HG03060 (cell line): Measurements from ENCODE around the gene AGL.
"Not testable (repeated sequence)": the region's sequence is repeated elsewhere in the genome, so short reads cannot be mapped to it uniquely, and the experiment has no call there.

ENCODE experiments used
- ATAC-seq: cut with Tn5 transposase; IDR thresholded peaks from one replicate; pipeline ENCODE4 v1.9.1; 2021; ENCODE audit warnings: low read depth, moderate number of reproducible peaks; ENCODE audit not compliant: unreplicated experiment

Gene AGL

GRCh38 chr1:99935534-99935933, 85.4 kb downstream of the AGL start:
- no peak for ATAC-seq

- no peak for ATAC-seq
These were observed 85.9 kb downstream of the AGL start for GRCh38 chr1:99936071-99936470.

GRCh38 chr1:99942723-99943122, 92.6 kb downstream of the AGL start:
- no peak for ATAC-seq

GRCh38 chr1:99943223-99943794, 93.1 kb downstream of the AGL start:
- ATAC-seq, result no peak

GRCh38 chr1:99944192-99944591, 94.0 kb downstream of the AGL start:
- ATAC-seq, result no peak

GRCh38 chr1:99945174-99945573, 95.0 kb downstream of the AGL start:
- ATAC-seq, result no peak

- no peak for ATAC-seq
These were observed 100.3 kb downstream of the AGL start for GRCh38 chr1:99950486-99950885.

- no peak for ATAC-seq
These were observed 102.4 kb downstream of the AGL start for GRCh38 chr1:99952522-99952921.

- no peak for ATAC-seq
These were observed 105.2 kb downstream of the AGL start for GRCh38 chr1:99955375-99955774.

GRCh38 chr1:99956755-99957154, 106.6 kb downstream of the AGL start:
- ATAC-seq, result no peak

- no peak for ATAC-seq
These were observed 107.7 kb downstream of the AGL start for GRCh38 chr1:99957818-99958217.

- not testable (repeated sequence) for ATAC-seq
These were observed 109.1 kb downstream of the AGL start for GRCh38 chr1:99959189-99959705.

GRCh38 chr1:99960260-99960659, 110.1 kb downstream of the AGL start:
- ATAC-seq, result not testable (repeated sequence)

- ATAC-seq, result no peak
These were observed 113.1 kb downstream of the AGL start for GRCh38 chr1:99963041-99963795.

- no peak for ATAC-seq
These were observed 114.6 kb downstream of the AGL start for GRCh38 chr1:99964806-99965205.

GRCh38 chr1:99965646-99966375, 115.7 kb downstream of the AGL start:
- no peak for ATAC-seq

GRCh38 chr1:99968214-99968613, 118.1 kb downstream of the AGL start:
- no peak for ATAC-seq

GRCh38 chr1:99969260-99969728, 119.1 kb downstream of the AGL start:
- peak; percentile 12 for ATAC-seq

- peak; percentile 73 for ATAC-seq
These were observed 119.8 kb downstream of the AGL start, which contains the start of gene SLC35A3 for GRCh38 chr1:99969729-99970621. TSS of gene SLC35A3 (plus strand) at chr1:99969996. CDS start at chr1:99993555, 23,559 bp downstream.

GRCh38 chr1:99970713-99971255, 120.6 kb downstream of the AGL start:
- ATAC-seq, result no peak
